ENCODE results near the gene RNF220.

The RNF220 gene

DNA sequence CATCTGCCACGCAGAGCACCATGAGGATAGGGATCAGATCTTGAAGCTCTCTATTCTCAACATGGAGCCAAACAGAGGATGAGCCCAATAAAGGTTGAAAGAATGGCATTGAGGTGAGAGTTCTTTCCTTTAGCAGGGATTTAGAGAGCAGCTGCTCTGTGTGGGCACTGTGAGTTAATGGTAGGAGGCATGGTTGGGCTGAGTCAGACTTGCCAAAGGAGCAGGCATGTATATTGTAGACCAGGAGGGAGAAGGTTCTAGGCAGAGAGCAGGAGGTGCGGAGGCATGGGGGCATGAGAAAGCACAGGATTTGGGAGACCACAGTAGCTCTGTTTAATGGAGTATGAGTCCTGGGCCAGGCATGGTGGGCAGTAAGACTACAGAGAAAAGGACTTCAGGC is 237.2 kb downstream of the RNF220 start:
- Mint-ChIP-seq H3K4me3 (no peak overlapping the region), H3K9me3 (no peaks in the 10 kb centered on the region), H3K36me3 (ENCODE audit: low read depth) (peaks cover 99% of the 10 kb centered on the region), H3K27ac (peak overlapping the region; percentile 80), H3K4me1 (ENCODE audit: low read depth) (peaks cover 5% of the 10 kb centered on the region), H3K27me3 (no peaks in the 10 kb centered on the region)
- no peak for DNase-seq

DNA sequence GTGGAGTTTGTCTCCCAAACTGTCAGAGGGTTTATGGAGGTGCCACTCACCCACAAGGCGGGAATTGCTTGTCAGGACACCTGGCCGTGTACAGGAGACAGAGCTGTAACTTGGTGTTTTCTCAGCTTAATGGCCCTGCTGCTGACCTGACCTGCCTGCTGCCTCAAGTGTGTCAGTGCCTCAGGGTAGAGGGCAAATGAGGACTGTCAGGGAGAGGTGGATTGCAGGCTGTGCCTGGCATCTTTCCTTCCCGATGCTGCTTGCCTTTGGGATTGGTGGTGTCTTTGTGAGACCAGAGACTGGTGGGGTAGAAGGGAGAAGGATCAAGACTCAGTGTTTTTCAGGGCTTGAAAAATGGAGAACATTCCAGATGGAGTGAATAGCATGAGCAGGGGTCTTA is 237.9 kb downstream of the RNF220 start:
- no peak for DNase-seq
- Mint-ChIP-seq H3K27me3 (no peaks in the 10 kb centered on the region), H3K27ac (peak overlapping the region; percentile 53), H3K4me3 (no peak overlapping the region), H3K4me1 (ENCODE audit: low read depth) (peaks cover 5% of the 10 kb centered on the region), H3K36me3 (ENCODE audit: low read depth) (peaks cover 99% of the 10 kb centered on the region), H3K9me3 (no peaks in the 10 kb centered on the region)

DNA sequence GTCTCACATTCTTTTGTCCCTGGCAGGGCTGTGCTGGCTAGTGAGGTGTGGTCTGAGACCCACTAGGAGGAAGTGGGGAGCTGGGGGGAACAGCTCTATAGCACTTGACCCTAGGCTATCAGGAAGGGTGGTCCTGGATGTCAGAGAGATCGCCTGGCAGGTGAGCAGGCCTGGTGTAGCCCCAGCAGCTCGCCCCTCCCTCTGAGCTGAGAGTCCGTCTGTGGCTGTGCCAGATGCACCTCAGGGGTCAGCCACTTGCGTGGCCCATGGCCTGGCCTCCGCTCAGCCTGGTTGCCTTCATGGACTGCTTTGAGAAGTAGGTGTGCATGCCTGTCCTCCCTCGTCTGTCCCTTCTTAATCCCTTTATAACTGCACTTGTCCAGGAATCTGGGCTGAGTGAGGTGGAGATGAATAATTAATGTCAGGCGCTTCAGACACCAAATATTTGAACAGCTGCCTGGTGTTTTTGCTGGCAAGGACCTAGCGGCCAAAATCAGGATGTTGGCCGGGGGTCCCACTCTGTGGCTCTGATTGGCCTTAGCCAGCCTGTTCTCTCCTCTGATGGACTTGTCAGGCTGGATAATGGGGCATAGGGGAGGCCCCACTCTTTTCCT is 238.8 kb downstream of the RNF220 start:
- no peak for DNase-seq
- Mint-ChIP-seq H3K27me3 (no peaks in the 10 kb centered on the region), H3K27ac (peak overlapping the region; percentile 24), H3K36me3 (ENCODE audit: low read depth) (peaks cover 99% of the 10 kb centered on the region), H3K4me1 (ENCODE audit: low read depth) (peaks cover 5% of the 10 kb centered on the region), H3K9me3 (no peaks in the 10 kb centered on the region), H3K4me3 (no peak overlapping the region)

DNA sequence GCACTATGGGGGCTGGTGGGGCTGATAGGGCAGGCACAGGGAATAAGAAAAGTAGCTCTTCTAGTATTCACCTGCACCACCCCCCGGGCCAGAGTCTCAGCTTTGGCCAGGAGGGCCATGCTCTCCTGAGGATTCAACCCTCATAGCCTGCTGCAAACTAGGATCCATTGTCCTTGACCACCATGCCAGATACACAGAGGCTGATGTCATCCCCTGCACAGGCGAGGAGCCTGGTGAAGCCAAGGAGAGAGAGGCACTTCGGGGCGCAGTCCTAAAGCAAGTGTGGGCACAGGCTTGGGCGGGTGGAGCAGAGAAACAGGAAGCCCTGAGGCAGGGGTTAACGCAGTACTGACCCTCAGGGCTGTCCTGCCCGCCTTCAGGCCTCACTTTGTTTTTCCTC is 239.8 kb downstream of the RNF220 start:
- no peak for DNase-seq
- peaks cover 99% of the 10 kb centered on the region for H3K36me3 Mint-ChIP-seq (ENCODE audit: low read depth)
- peaks cover 5% of the 10 kb centered on the region for H3K4me1 Mint-ChIP-seq (ENCODE audit: low read depth)
- no peak overlapping the region for H3K4me3 Mint-ChIP-seq
- no peaks in the 10 kb centered on the region for H3K27me3 Mint-ChIP-seq
- no peaks in the 10 kb centered on the region for H3K9me3 Mint-ChIP-seq
- H3K27ac Mint-ChIP-seq: peak overlapping the region; percentile 54

DNA sequence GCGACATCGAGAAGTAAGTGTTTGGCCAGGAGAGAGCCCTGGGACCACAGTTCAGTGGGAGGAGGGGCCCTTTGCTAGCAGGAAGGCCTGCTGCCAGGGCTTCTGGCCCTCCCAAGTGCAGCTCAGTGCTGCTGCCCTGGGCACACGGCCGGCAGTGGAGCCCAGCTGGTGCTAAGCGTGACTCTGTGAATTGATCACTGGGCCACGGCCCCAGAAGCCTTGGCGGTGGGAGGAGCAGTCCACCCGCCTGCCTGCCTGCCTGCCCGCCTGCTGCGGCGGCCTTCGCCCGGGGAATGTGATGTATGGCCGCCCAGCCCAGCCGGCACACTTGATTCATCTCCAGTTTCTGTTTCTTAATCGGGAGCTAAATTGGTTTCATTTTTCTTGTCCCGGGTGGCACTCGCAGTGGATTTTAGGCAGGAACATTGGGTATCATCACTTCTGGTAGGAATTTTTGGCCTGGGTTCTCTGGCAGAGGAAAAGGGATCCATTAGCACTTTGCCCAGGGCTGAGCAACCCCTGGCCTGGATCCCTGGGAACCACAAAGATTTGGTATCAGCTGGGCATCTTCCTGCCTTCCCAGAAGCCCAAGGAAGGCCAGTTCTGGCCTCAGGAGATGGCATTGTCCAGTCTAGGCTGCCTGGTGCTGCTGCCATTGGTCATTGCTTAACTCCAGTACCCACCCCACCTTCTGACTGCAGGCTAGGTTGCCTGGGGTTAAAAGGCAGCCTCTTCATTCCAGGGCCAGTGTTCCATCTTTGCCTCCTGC is 240.6 kb downstream of the RNF220 start:
- Mint-ChIP-seq H3K4me3 (no peak overlapping the region), H3K9me3 (no peaks in the 10 kb centered on the region), H3K27me3 (no peaks in the 10 kb centered on the region), H3K36me3 (ENCODE audit: low read depth) (peaks cover 99% of the 10 kb centered on the region), H3K4me1 (ENCODE audit: low read depth) (peaks cover 5% of the 10 kb centered on the region), H3K27ac (peak overlapping the region; percentile 66)
- no peak for DNase-seq

DNA sequence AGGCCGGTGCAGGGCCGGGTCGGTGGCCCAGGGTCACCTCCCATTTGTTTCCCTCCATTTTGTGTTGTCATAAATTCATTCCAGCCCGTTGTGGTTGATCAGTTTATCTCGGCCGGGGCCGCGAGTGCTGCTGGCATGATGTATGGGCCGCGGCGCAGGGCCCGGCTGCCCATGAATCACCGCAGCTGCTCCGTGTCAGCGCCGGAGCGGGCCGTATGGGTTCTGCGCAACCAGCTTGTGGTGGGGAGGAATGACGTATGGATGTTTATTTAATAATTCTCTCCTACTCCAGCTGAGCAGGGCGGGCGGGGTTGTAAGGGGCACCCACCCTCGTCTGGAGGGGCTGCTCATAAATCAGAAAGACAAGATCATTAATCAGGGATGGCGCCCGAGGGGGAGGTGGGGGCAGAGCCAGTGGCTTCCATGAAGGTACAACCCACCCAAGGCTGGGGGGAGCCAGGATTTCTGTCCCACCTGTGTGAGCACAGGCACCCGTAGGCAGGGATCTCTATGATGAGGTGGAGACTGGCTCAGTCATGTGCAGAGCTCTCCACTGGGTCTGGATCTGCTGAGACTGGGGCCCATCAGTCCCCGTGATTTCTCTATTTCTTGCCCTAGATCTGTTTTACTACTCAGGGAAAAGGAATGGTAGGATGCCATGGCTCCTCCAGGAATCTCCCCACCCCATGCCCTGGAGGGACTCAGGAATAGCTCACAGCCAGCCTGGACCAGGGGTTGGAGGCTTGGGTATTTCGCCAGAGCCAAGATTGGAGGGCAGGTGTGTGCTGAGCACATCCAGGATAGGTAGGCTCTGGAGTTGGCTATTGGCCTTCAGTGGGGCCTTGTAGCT is 241.4 kb downstream of the RNF220 start:
- H3K27me3 Mint-ChIP-seq: no peaks in the 10 kb centered on the region
- peaks cover 99% of the 10 kb centered on the region for H3K36me3 Mint-ChIP-seq (ENCODE audit: low read depth)
- peak overlapping the region; percentile 58 for H3K27ac Mint-ChIP-seq
- H3K9me3 Mint-ChIP-seq: no peaks in the 10 kb centered on the region
- H3K4me1 Mint-ChIP-seq (ENCODE audit: low read depth): peaks cover 3% of the 10 kb centered on the region
- no peak overlapping the region for H3K4me3 Mint-ChIP-seq
- no peak for DNase-seq

DNA sequence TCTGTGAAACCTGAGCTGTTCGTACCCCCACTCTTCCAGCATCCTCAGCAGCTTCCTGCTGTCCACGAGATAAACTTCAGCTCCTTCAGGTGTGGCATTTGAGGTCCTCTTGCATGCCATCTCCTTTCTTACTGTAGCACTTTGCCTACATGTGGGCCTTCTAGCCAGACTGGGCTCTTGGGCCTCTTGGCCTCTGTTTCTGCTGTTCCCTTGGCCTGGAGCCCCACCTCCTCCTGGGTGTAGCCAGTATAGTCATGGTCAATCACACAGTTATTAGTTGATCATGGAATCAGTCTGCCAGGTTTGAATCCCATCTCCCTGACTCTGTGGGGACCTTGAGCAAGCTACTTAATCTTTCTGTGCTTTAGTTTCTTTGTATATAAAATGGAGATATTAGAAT is 242.8 kb downstream of the RNF220 start:
- Mint-ChIP-seq H3K27me3 (no peaks in the 10 kb centered on the region), H3K9me3 (no peaks in the 10 kb centered on the region), H3K4me1 (ENCODE audit: low read depth) (no peaks in the 10 kb centered on the region), H3K4me3 (no peak overlapping the region), H3K27ac (peak overlapping the region; percentile 47), H3K36me3 (ENCODE audit: low read depth) (peaks cover 94% of the 10 kb centered on the region)
- DNase-seq: no peak

DNA sequence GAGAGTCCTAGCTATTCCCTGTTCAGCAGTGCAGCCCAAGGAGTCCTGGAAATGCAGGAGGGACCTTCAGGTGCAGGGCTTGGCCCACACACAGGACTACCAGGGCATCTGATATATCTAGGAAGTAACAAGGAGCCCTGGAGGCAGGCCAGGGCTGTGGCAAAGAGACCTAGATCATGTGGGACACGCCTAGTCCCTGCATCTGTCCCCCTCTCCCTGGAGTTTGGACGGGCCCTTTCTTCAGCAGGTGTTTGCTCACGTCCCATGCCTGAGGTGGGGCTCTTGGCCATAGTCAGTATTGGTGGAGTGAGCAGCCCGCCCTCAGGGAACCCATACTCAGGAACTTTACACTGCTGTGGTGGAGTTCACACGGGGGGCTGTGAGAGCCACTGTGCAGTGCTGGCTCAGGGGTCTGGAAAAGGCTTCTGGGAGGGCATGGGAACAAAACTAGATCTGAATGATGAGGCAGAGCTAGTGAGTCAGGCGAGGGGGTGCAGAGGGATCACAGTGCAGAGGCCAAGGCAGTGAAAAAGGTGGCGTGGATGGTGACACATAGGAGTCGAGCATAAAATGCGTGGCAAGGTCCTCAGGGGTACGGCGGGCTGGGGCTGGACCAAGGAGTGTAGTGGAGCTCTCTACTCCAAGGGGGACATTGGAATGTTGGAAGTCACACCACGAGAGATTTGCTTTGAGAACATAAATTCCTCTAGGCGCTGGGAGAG is 243.6 kb downstream of the RNF220 start:
- Mint-ChIP-seq H3K36me3 (ENCODE audit: low read depth) (peaks cover 90% of the 10 kb centered on the region), H3K9me3 (no peaks in the 10 kb centered on the region), H3K4me3 (no peak overlapping the region), H3K4me1 (ENCODE audit: low read depth) (no peaks in the 10 kb centered on the region), H3K27ac (peak overlapping the region; percentile 47), H3K27me3 (no peaks in the 10 kb centered on the region)
- no peak for DNase-seq

DNA sequence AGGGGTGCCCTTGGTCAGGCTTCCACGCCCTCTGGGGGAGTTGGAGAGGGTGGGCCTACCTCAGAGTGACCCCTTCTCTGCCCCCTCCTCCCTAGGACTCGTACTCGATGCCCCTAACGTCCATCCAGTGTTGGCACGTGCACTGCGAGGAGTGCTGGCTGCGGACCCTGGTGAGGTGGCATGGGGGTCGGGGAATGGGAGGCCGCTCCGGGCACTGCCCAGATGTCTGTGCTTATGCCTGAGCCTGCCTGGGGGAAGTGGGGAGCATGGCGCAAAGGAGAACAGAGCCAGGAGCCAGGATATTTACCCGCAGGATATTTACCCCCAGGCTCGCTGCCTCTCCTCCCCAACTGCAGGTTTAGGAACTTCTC is 244.7 kb downstream of the RNF220 start:
- Mint-ChIP-seq H3K9me3 (no peaks in the 10 kb centered on the region), H3K4me1 (ENCODE audit: low read depth) (no peaks in the 10 kb centered on the region), H3K27me3 (no peaks in the 10 kb centered on the region), H3K4me3 (no peak overlapping the region), H3K27ac (no peak overlapping the region), H3K36me3 (ENCODE audit: low read depth) (peaks cover 86% of the 10 kb centered on the region)
- DNase-seq: no peak

DNA sequence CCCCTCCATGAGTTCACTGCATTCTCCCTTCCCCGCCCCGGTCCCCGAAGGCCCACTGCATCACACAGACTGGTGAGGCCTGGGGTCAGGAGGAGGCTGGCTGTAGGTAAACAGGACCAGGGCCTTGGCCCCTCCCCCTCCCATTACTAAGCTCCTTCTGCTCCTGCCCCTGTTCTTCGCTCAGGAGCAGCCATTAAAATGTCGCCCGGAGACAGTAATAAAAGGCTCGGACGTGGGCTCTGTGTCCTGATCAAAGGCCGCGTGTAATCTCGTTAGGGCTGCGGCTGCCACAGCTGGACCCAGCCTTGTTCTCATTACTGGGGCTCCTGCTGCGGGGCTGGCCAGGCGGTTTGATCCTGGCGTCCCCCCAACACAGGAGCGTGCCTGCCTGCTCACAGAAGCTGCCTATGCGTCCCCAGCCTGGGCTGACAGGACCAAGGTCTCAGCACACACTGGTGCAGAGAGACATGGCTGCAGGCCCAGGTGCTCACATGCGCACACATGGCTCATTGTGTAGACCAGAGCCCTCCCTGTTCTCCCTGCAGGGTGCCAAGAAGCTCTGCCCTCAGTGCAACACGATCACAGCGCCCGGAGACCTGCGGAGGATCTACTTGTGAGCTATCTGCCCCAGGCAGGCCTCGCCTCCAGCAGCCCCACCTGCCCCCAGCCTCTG is 245.2 kb downstream of the RNF220 start:
- Mint-ChIP-seq H3K27ac (peak overlapping the region; percentile 11), H3K4me1 (ENCODE audit: low read depth) (no peaks in the 10 kb centered on the region), H3K4me3 (no peak overlapping the region), H3K36me3 (ENCODE audit: low read depth) (peaks cover 82% of the 10 kb centered on the region), H3K9me3 (no peaks in the 10 kb centered on the region), H3K27me3 (no peaks in the 10 kb centered on the region)
- DNase-seq: no peak

DNA sequence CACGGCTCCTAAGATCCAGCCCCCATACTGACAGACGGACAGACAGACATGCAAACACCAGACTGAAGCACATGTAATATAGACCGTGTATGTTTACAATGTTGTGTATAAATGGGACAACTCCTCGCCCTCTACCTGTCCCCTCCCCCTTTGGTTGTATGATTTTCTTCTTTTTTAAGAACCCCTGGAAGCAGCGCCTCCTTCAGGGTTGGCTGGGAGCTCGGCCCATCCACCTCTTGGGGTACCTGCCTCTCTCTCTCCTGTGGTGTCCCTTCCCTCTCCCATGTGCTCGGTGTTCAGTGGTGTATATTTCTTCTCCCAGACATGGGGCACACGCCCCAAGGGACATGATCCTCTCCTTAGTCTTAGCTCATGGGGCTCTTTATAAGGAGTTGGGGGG is 246.0 kb downstream of the RNF220 start:
- no peaks in the 10 kb centered on the region for H3K4me1 Mint-ChIP-seq (ENCODE audit: low read depth)
- no peak for DNase-seq
- no peaks in the 10 kb centered on the region for H3K27me3 Mint-ChIP-seq
- peaks cover 75% of the 10 kb centered on the region for H3K36me3 Mint-ChIP-seq (ENCODE audit: low read depth)
- H3K4me3 Mint-ChIP-seq: no peak overlapping the region
- no peaks in the 10 kb centered on the region for H3K9me3 Mint-ChIP-seq
- H3K27ac Mint-ChIP-seq: no peak overlapping the region

DNA sequence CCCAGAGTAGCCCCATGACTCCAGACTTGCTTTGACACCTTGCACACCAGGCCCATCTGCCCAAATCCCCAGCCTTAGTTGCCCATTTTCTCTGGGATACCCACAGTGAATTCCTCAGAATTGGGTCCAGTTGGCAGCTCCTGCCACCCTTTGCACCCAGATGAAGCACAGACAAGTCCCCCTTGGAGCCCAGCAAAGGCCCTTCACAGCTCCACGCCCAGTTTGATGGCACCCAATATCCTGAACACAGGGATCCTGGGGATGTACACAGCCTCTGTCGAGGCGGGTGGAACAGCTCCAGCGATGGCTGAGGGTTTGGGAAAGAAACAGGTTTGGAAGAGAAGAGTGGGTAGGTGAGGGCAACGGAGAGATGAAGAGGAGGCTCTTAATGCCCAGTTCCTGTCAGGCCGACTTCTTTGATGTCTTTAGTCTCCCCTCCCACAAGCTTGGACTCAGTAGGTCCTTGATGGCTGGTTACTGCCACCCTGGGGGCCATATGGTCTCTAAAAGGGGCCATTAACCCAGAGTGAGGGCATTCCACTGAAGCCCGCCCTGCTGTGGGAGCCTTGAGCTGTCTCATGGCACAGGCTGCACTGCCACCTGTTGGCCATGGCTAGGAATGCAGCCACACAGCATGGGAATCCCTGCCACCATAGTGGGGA is 247.5 kb downstream of the RNF220 start:
- peak; percentile 86 for DNase-seq
- Mint-ChIP-seq H3K27me3 (no peaks in the 10 kb centered on the region), H3K27ac (peak overlapping the region; percentile 56), H3K9me3 (no peaks in the 10 kb centered on the region), H3K4me3 (no peak overlapping the region), H3K4me1 (ENCODE audit: low read depth) (no peaks in the 10 kb centered on the region), H3K36me3 (ENCODE audit: low read depth) (peaks cover 60% of the 10 kb centered on the region)

DNA sequence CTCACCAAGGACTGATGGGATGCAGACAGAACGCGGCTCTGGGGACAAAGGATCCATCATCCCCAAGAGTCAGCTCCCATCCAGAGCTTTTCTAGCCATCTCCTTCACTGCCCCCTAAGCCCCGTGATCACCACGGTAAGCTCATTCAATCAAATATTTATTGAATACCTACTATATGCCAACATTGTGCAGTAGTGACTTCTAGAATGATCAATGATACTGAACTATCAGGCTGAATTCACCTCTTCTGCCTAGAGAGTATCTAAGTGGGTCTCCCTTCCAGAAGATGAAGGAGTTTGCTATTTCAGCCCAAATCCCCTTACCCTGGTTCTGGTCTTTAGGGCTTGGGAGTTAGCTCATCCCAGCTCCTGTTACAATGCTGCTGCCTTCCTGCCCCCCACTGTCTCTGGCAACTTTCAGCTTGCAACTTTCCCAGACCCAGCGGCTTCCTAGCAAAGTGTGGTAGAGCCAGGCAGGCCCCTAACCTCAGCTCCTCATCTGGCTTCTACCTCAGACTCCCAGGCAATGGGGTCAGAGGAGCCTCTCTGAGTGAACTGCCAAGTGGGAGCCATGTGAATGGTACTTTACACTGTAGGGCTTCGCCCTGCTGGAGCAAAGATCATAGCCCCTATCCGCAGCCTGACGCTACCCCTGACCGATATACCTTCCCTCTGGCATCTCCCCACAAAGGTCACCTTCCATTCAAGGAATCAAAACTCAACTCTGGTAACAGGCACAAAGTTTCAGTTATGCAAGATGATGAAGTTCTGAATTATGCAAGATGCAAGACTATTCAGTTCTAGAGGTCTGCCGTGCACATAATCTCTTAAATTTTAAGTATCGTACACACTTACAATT is 248.3 kb downstream of the RNF220 start:
- no peak for DNase-seq
- Mint-ChIP-seq H3K4me3 (no peak overlapping the region), H3K36me3 (ENCODE audit: low read depth) (peaks cover 52% of the 10 kb centered on the region), H3K9me3 (no peaks in the 10 kb centered on the region), H3K27ac (no peak overlapping the region), H3K27me3 (no peaks in the 10 kb centered on the region), H3K4me1 (ENCODE audit: low read depth) (no peaks in the 10 kb centered on the region)
